22Rv1 (cell line): ENCODE results near the gene RIPK3.

ENCODE experiments used
- H3K27ac ChIP-seq: fragments of 450-650 bp; 2 replicates; pipeline ENCODE4 v1.5.1; 2017
- CTCF ChIP-seq: fragments of 450-650 bp; IDR thresholded peaks from 2 replicates; pipeline ENCODE4 v1.5.1; 2017; ENCODE audit warnings: mild to moderate bottlenecking
- ZFX ChIP-seq: fragments of 450-650 bp; IDR thresholded peaks from 2 replicates; pipeline ENCODE4 v1.6.1; 2017; ENCODE audit warnings: antibody characterized with exemption, borderline replicate concordance

RIPK3 gene

DNA sequence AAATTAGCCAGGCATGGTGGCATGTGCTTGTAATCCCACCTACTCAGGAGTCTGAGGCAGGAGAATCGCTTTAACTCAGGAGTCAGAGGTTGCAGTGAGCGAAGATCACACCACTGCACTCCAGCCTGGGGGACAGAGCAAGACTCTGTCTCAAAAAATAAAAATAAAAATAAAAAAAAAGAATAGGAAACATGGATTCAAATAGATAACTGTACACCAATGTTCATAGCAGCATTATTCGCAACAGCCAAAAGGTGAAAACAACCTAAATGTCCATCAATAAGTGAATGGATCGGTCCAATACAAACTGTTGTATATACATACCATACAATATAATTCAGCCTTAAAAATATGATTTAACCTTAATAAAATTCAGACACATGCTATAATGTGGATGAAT lies 3.1 kb upstream of the RIPK3 start:
- TF ChIP-seq ZFX (no peak), CTCF (no peak)
- no peak overlapping the region for H3K27ac ChIP-seq

DNA sequence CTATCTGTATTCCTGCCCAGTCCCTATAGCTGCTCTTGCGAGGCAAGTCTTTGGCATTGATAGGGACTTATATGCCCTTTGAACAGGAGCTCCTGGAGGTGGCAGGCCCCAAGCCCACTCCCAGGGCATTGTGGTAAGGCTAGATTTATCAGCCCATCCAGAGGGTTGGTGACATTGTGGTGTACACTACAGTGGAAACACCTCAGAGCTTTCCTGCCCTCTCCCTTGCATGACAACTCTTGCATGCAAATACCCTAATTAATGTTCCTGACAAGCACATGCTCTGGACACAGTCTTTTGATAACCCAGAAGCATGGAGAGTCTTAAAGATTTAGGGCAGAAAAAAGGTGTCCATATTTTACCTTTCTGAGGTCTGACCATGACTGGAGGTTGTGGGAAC lies 815 bp upstream of the RIPK3 start:
- no peak overlapping the region for H3K27ac ChIP-seq
- no peak for TF ChIP-seq ZFX

DNA sequence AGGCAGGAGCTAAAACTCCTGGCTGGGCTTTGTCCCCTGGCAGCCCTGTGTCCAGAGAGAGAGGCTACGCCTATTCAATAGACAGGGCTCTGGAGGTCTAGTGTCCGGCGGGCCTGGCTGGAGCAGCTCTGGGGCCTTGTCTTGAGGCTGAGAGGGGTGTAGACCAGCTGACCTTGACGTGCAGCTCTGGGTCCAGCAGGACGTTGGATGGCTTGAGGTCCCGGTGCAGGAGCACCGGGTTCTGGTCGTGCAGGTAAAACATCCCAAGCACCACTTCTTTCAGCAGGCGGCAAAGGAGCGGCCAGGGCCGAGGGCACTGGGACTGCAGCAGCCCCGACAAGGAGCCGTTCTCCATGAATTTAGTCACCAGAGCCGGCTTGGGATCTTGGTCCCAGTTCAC lies 948 bp downstream of the RIPK3 start:
- no peak overlapping the region for H3K27ac ChIP-seq
- TF ChIP-seq ZFX: no peak
- no peak for TF ChIP-seq CTCF

DNA sequence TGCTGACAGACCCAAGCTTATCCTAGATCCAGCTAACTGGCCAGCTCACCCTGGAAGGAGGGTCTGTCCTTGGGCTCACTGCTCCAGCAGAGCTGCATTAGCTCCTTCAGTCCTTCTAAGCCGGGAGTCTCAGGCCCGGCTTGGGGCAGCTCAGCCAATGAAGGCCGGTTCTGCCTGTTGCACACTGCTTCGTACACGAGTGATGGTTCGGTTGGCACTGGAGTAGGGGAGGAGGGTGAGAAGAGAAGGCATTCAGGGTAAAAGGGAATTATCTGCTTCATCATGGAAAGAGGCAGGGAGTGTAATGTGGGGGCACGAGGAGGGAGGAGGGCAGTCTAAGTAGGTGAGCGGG lies 2.0 kb downstream of the RIPK3 start:
- TF ChIP-seq ZFX (no peak), CTCF (no peak)
- no peak overlapping the region for H3K27ac ChIP-seq

DNA sequence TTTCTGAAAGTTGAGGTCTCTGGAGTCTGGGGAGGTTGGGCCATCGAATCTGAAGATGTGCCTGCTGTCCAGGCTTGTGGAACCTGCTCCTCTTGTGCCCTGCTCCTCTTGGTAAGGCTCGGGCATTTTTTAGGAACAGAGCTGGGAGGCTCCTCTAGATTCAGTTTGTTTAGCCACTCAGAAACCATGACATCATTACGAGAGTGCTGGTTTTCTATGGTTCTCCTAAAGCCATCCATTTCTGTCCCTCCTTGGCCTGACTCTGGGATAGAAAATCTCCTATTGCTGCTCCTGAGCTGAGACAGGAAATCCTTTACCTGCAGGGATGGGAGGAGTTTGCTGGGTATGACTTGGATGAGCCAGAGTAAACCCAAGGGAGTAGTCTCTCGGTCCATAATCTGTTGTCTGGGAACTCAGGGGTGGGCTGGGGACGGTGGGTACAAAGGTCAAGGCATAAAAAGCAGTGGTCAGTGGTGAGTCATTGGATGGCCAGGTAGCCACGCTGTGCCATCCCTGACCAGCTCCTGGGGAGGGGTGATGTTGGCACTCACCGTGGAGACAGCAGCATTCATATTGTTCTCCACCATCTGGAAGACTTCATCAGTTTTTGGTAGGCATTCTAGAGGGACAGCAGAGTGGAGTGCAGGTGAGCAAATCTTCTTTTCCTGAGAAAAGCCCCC lies 2.5 kb downstream of the RIPK3 start:
- no peak for TF ChIP-seq CTCF
- TF ChIP-seq ZFX: no peak

GRCh38 chr14:24335461-24336171 lies 4.2 kb downstream of the RIPK3 start:
- TF ChIP-seq ZFX (no peak), CTCF (no peak)
- no peak overlapping the region for H3K27ac ChIP-seq

More for the DNA sequence above, 2.5 kb downstream of the RIPK3 start:
- no peak overlapping the region for H3K27ac ChIP-seq

- peak within 1 kb of the TSS; percentile 73 for H3K27ac ChIP-seq
- TF ChIP-seq CTCF (no peak), ZFX (no peak)
Measured at GRCh38 chr14:24334431-24335291, 5.1 kb downstream of the RIPK3 start, which contains the start of gene ADCY4. Gene ADCY4 (minus strand): TSS chr14:24335071. CDS start chr14:24334652, 419 bp downstream.
